K562 (cell line): ENCODE data around the gene SPIB. TPM values are rescaled to one million over a fixed set of nuclear protein-coding genes. Genes with fewer than 3 reads are reported as not detected.

ENCODE experiments used
- BRD9 ChIP-seq: fragments of 450-650 bp; IDR thresholded peaks from 2 replicates; pipeline ENCODE4 v1.6.1; 2018; ENCODE audit warnings: low read depth; ENCODE audit not compliant: partially characterized antibody
- CEBPG ChIP-seq, 3 experiments: fragments of 200-800 bp in 1 of 3; sonication (Bioruptor generic) in 1 of 3; sonication (generic) in 1 of 3; formaldehyde crosslinking in 1 of 3; IDR thresholded peaks in 2 of 3; conservative IDR thresholded peaks in 1 of 3; 2 replicates each; pipeline versions ENCODE4 v1.6.1 to v1.8.0; 2016 to 2022; ENCODE audit warnings: missing compliant biosample characterization in 2 of 3, missing genetic modification characterization in 2 of 3, mild to moderate bottlenecking in 1 of 3, missing genetic modification reagents in 1 of 3
- CREBBP ChIP-seq: IDR thresholded peaks from one replicate; pipeline ENCODE4 v1.6.1; 2012; ENCODE audit warnings: low read depth, mild to moderate bottlenecking, control low read depth, inconsistent platforms, low read length
- KDM4B ChIP-seq, 2 experiments: fragments of 450-650 bp in 1 of 2; sonication (generic) in 1 of 2; IDR thresholded peaks; 2 replicates each; pipeline ENCODE4 v1.6.1; 2016 to 2017; ENCODE audit warnings: borderline replicate concordance in 2 of 2, antibody characterized with exemption in 1 of 2, low read depth in 1 of 2, mild to moderate bottlenecking in 1 of 2
- KLF13 ChIP-seq: fragments of 450-650 bp; IDR thresholded peaks from 2 replicates; pipeline ENCODE4 v1.6.1; 2016; ENCODE audit warnings: missing genetic modification characterization, low read depth, mild to moderate bottlenecking, missing compliant biosample characterization, moderate library complexity, borderline replicate concordance
- LCOR ChIP-seq: sonication (generic); formaldehyde crosslinking; IDR thresholded peaks from 2 replicates; pipeline ENCODE4 v1.8.0; 2022; ENCODE audit warnings: mild to moderate bottlenecking, missing genetic modification reagents
- NCOA6 ChIP-seq: fragments of 450-650 bp; IDR thresholded peaks from 2 replicates; pipeline ENCODE4 v1.6.1; 2017; ENCODE audit warnings: mild to moderate bottlenecking
- PRDM10 ChIP-seq: fragments of 450-650 bp; IDR thresholded peaks from 2 replicates; pipeline ENCODE4 v1.6.1; 2018; ENCODE audit not compliant: partially characterized antibody
- SP1 ChIP-seq: sonication (generic); formaldehyde crosslinking; IDR thresholded peaks from 2 replicates; pipeline ENCODE4 v1.8.1; 2022; ENCODE audit warnings: mild to moderate bottlenecking, missing genetic modification reagents
- ZBTB7A ChIP-seq: IDR thresholded peaks from 2 replicates; pipeline ENCODE4 v1.6.1; 2011; ENCODE audit warnings: low read depth, mild to moderate bottlenecking, low read length, moderate library complexity, borderline replicate concordance; ENCODE audit not compliant: control insufficient read depth
- ZNF384 ChIP-seq: IDR thresholded peaks from 2 replicates; pipeline ENCODE4 v1.6.1; 2012; ENCODE audit warnings: low read depth, low read length, improper control_type of control experiment
- ZNF584 ChIP-seq: fragments of 200-800 bp; sonication (Bioruptor generic); IDR thresholded peaks from 2 replicates; pipeline ENCODE4 v1.6.1; 2016; ENCODE audit warnings: low read depth, mild to moderate bottlenecking, missing genetic modification characterization, missing compliant biosample characterization
- ZNF75A ChIP-seq: fragments of 450-650 bp; formaldehyde crosslinking; IDR thresholded peaks from 2 replicates; pipeline ENCODE4 v1.4.0; 2020; ENCODE audit warnings: mild to moderate bottlenecking
- ZNF830 ChIP-seq: fragments of 250-450 bp; sonication (Bioruptor Pico); IDR thresholded peaks from 2 replicates; pipeline ENCODE4 v1.5.0; 2021; ENCODE audit warnings: mild to moderate bottlenecking
- polyA plus RNA-seq, 8 experiments: library from polyadenylated mRNA; depleted of rRNA in 4 of 8; stranded (reverse) in 5 of 8; unstranded in 3 of 8; fragments of >200 nt; fragmentation: Nextera tagmentation in 2 of 8; fragmentation: Illumina TruSeq in 1 of 8; extraction: Ambion mirVana in 2 of 8; extraction: Trizol in 1 of 8; gene quantifications; 2 replicates each; pipeline versions ENCODE4 v1.2.1 to v1.2.3, GENCODE V29; 2011 to 2014; ENCODE audit warnings: inconsistent platforms in 1 of 8, missing spikeins in 1 of 8
- total RNA-seq, 7 experiments: library from RNA; depleted of rRNA in 6 of 7; stranded (reverse); fragments of >200 nt in 6 of 7; fragmentation: Illumina TruSeq in 2 of 7; extraction: Trizol in 2 of 7; gene quantifications; 2 replicates each; pipeline versions ENCODE4 v1.2.1 to v1.2.3, GENCODE V29; 2011 to 2021; ENCODE audit warnings: low replicate concordance in 1 of 7
- TF ChIP-seq, protein P1 (sequence below): fragments of 450-650 bp; IDR thresholded peaks from 2 replicates; pipeline ENCODE4 v1.6.1; 2016; ENCODE audit warnings: low read depth

The SPIB gene
- total and polyA plus RNA-seq, 9 of the 15 experiments (the other 6 are each of a cell fraction or from before 2014, with no cell fraction given) = 0.06 to 1.0 (median 0.43) TPM; not detected in 1

GRCh38 chr19:50384685-50385535, 33.8 kb upstream of the SPIB start (continued):
- TF ChIP-seq PRDM10 = peak; percentile 14
- TF ChIP-seq ZNF75A (CRISPR knock-in tag) = no peak
- TF ChIP-seq LCOR = no peak
- no peak for TF ChIP-seq KDM4B (IDR thresholded peaks at IDR 0.05; ENCODE audit: borderline replicate concordance in 2 of 2, low read depth in 1 of 2)
- no peak for TF ChIP-seq NCOA6
- TF ChIP-seq CREBBP = no peak
- TF ChIP-seq ZNF584 (CRISPR knock-in tag) = no peak
- TF ChIP-seq, protein P1, sequence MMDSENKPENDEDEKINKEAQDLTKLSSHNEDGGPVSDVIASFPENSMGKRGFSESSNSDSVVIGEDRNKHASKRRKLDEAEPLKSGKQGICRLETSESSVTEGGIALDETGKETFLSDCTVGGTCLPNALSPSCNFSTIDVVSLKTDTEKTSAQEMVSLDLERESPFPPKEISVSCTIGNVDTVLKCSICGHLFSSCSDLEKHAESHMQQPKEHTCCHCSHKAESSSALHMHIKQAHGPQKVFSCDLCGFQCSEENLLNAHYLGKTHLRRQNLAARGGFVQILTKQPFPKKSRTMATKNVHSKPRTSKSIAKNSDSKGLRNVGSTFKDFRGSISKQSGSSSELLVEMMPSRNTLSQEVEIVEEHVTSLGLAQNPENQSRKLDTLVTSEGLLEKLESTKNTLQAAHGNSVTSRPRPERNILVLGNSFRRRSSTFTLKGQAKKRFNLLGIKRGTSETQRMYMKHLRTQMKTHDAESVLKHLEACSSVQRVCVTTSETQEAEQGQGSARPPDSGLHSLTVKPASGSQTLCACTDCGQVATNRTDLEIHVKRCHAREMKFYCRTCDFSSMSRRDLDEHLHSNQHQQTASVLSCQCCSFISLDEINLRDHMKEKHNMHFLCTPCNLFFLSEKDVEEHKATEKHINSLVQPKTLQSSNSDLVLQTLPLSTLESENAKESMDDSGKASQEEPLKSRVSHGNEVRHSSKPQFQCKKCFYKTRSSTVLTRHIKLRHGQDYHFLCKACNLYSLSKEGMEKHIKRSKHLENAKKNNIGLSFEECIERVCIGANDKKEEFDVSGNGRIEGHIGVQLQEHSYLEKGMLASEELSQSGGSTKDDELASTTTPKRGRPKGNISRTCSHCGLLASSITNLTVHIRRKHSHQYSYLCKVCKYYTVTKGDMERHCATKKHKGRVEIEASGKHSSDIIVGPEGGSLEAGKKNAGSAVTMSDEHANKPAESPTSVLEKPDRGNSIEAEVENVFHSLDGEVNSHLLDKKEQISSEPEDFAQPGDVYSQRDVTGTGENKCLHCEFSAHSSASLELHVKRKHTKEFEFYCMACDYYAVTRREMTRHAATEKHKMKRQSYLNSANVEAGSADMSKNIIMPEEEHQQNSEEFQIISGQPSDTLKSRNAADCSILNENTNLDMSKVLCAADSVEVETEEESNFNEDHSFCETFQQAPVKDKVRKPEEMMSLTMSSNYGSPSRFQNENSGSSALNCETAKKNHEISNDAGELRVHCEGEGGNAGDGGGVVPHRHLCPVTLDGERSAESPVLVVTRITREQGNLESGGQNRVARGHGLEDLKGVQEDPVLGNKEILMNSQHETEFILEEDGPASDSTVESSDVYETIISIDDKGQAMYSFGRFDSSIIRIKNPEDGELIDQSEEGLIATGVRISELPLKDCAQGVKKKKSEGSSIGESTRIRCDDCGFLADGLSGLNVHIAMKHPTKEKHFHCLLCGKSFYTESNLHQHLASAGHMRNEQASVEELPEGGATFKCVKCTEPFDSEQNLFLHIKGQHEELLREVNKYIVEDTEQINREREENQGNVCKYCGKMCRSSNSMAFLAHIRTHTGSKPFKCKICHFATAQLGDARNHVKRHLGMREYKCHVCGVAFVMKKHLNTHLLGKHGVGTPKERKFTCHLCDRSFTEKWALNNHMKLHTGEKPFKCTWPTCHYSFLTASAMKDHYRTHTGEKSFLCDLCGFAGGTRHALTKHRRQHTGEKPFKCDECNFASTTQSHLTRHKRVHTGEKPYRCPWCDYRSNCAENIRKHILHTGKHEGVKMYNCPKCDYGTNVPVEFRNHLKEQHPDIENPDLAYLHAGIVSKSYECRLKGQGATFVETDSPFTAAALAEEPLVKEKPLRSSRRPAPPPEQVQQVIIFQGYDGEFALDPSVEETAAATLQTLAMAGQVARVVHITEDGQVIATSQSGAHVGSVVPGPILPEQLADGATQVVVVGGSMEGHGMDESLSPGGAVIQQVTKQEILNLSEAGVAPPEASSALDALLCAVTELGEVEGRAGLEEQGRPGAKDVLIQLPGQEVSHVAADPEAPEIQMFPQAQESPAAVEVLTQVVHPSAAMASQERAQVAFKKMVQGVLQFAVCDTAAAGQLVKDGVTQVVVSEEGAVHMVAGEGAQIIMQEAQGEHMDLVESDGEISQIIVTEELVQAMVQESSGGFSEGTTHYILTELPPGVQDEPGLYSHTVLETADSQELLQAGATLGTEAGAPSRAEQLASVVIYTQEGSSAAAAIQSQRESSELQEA = no peak; the same call in 1 of the 2 replicates
- TF ChIP-seq KLF13 = no peak
- no peak for TF ChIP-seq BRD9
- no peak for TF ChIP-seq ZNF830
- TF ChIP-seq CEBPG (CRISPR knock-in tag; IDR thresholded peaks at IDR 0.05) = no peak
- TF ChIP-seq CEBPG (tag; conservative IDR thresholded peaks at IDR 0.05 in 1 of 2, IDR thresholded peaks at IDR 0.05 in 1 of 2) = no peak
- no peak for TF ChIP-seq ZBTB7A
- TF ChIP-seq ZNF384 = no peak
- no peak for TF ChIP-seq SP1
